GM23338 (cell line): ENCODE measurements around the gene LEPR. TPM values are rescaled to one million over a fixed set of nuclear protein-coding genes. Genes with fewer than 3 reads are reported as not detected.

ENCODE experiments used
- ATAC-seq: fragments of 200-7000 bp; cut with Tn5 transposase; 3 replicates; pipeline ENCODE4 v1.9.1; 2020
- DNase-seq: peaks from one replicate; pipeline ENCODE4 v3.0.0-alpha.2; 2015; ENCODE audit warnings: low spot score
- H2AFZ ChIP-seq: fragments of 200-600 bp; sonication (generic); 2 replicates; pipeline ENCODE4 v1.8.0; 2016; ENCODE audit warnings: antibody characterized with exemption, mild to moderate bottlenecking, moderate library complexity
- H3F3A ChIP-seq: fragments of 200-600 bp; sonication (generic); replicated peaks from 2 replicates; pipeline ENCODE4 v1.8.0; 2017; ENCODE audit warnings: antibody characterized with exemption, mixed run types, low read depth
- H3K27ac ChIP-seq: fragments of 200-600 bp; sonication (generic); 2 replicates; pipeline ENCODE4 v1.6.1; 2016; ENCODE audit warnings: low read depth
- H3K27me3 ChIP-seq: fragments of 200-600 bp; sonication (generic); 2 replicates; pipeline ENCODE4 v1.8.0; 2016; ENCODE audit warnings: mild to moderate bottlenecking, mixed run types, moderate library complexity; ENCODE audit not compliant: insufficient read depth
- H3K36me3 ChIP-seq: fragments of 200-600 bp; sonication (generic); 2 replicates; pipeline ENCODE4 v1.8.0; 2016; ENCODE audit warnings: mild to moderate bottlenecking; ENCODE audit not compliant: insufficient read depth
- H3K4me1 ChIP-seq: fragments of 200-600 bp; sonication (generic); 2 replicates; pipeline ENCODE4 v1.8.0; 2016; ENCODE audit warnings: mild to moderate bottlenecking, moderate library complexity; ENCODE audit not compliant: insufficient read depth
- H3K4me2 ChIP-seq: fragments of 200-600 bp; sonication (generic); 2 replicates; pipeline ENCODE4 v1.7.1; 2017; ENCODE audit warnings: mixed run types
- H3K4me3 ChIP-seq: fragments of 200-600 bp; sonication (generic); 2 replicates; pipeline ENCODE4 v1.6.1; 2016; ENCODE audit warnings: mixed run types
- H3K79me2 ChIP-seq: fragments of 200-600 bp; sonication (generic); replicated peaks from 2 replicates; pipeline ENCODE4 v1.8.0; 2017; ENCODE audit warnings: mild to moderate bottlenecking; ENCODE audit not compliant: insufficient read depth
- H3K9me2 ChIP-seq: fragments of 200-600 bp; sonication (generic); 2 replicates; pipeline ENCODE4 v1.8.0; 2017; ENCODE audit not compliant: insufficient read depth
- H4K20me1 ChIP-seq: fragments of 200-600 bp; sonication (generic); replicated peaks from 2 replicates; pipeline ENCODE4 v1.8.0; 2017; ENCODE audit warnings: mild to moderate bottlenecking; ENCODE audit not compliant: insufficient read depth
- H3K27ac Mint-ChIP-seq: 2 replicates; pipeline ENCODE4 v1.8.0; 2020; ENCODE audit warnings: inconsistent platforms, mild to moderate bottlenecking, moderate library complexity, mixed read lengths
- H3K27me3 Mint-ChIP-seq: 3 replicates; pipeline ENCODE4 v1.8.0; 2022; ENCODE audit warnings: low read depth, mild to moderate bottlenecking, moderate library complexity, mixed read lengths, inconsistent platforms; ENCODE audit not compliant: insufficient read depth, poor library complexity
- H3K36me3 Mint-ChIP-seq: 3 replicates; pipeline ENCODE4 v1.8.0; 2021; ENCODE audit warnings: low read depth, mild to moderate bottlenecking, inconsistent platforms, moderate library complexity, mixed read lengths
- H3K4me1 Mint-ChIP-seq: 3 replicates; pipeline ENCODE4 v1.8.0; 2020; ENCODE audit warnings: mild to moderate bottlenecking, inconsistent platforms, mixed read lengths
- H3K4me3 Mint-ChIP-seq: 3 replicates; pipeline ENCODE4 v1.8.0; 2021; ENCODE audit warnings: moderate library complexity, mild to moderate bottlenecking, inconsistent platforms, mixed read lengths
- H3K9me3 Mint-ChIP-seq: 3 replicates; pipeline ENCODE4 v1.8.0; 2020; ENCODE audit warnings: moderate library complexity, mild to moderate bottlenecking, inconsistent platforms, mixed read lengths
- CREB1 ChIP-seq: fragments of 250-450 bp; sonication (Bioruptor Pico); IDR thresholded peaks from 2 replicates; pipeline ENCODE4 v1.5.0; 2020; ENCODE audit warnings: low read depth, mild to moderate bottlenecking, moderate library complexity
- CTCF ChIP-seq, 2 experiments: fragments of 200-600 bp in 1 of 2; sonication (generic) in 1 of 2; conservative IDR thresholded peaks; 2 replicates each; pipeline versions ENCODE4 v1.5.1 to v1.6.1; 2016 to 2017; ENCODE audit warnings: antibody characterized with exemption in 2 of 2, low read depth in 2 of 2, mild to moderate bottlenecking in 2 of 2, moderate library complexity in 1 of 2
- EZH2 ChIP-seq: fragments of 200-600 bp; sonication (generic); IDR thresholded peaks from one replicate; pipeline ENCODE4 v1.8.0; 2017; ENCODE audit warnings: antibody characterized with exemption, mild to moderate bottlenecking, low read depth; ENCODE audit not compliant: unreplicated experiment
- EZH2phosphoT487 ChIP-seq: fragments of 200-600 bp; sonication (generic); IDR thresholded peaks from one replicate; pipeline ENCODE4 v1.8.1; 2018; ENCODE audit warnings: antibody characterized with exemption; ENCODE audit not compliant: unreplicated experiment
- JUNB ChIP-seq: IDR thresholded peaks from one replicate; pipeline ENCODE4 v1.6.1; 2016; ENCODE audit warnings: antibody characterized with exemption; ENCODE audit not compliant: unreplicated experiment
- NANOG ChIP-seq: IDR thresholded peaks from 2 replicates; pipeline ENCODE4 v1.6.1; 2016; ENCODE audit warnings: antibody characterized with exemption, borderline replicate concordance
- POLR2AphosphoS5 ChIP-seq: IDR thresholded peaks from 2 replicates; pipeline ENCODE4 v1.6.1; 2016; ENCODE audit warnings: antibody characterized with exemption, low read depth
- STAT1 ChIP-seq: IDR thresholded peaks from one replicate; pipeline ENCODE4 v1.6.1; 2016; ENCODE audit warnings: antibody characterized with exemption; ENCODE audit not compliant: unreplicated experiment
- ZNF462 ChIP-seq: fragments of 250-450 bp; sonication (Bioruptor Pico); IDR thresholded peaks from 2 replicates; pipeline ENCODE4 v1.5.0; 2020; ENCODE audit warnings: mild to moderate bottlenecking, moderate library complexity
- polyA plus RNA-seq: library from polyadenylated mRNA; unstranded; fragments of >200 nt; fragmentation: Nextera tagmentation; extraction: Ambion mirVana; gene quantifications from 2 replicates; pipeline ENCODE4 v1.2.1, GENCODE V29; 2016
- total RNA-seq: library from RNA; depleted of rRNA; stranded (reverse); fragments of >200 nt; shearing (Covaris generic); gene quantifications from 2 replicates; pipeline ENCODE4 v1.2.3, GENCODE V29; 2014

Gene LEPR
- total and polyA plus RNA-seq, 2 experiments from 2014 or later = 2.1 to 4.7 TPM

GRCh38 chr1:65441464-65441863, 21.0 kb downstream of the LEPR start (continued):
- no peak for TF ChIP-seq ZNF462
- no peak for TF ChIP-seq POLR2AphosphoS5
- no peak for TF ChIP-seq EZH2
- no peak for TF ChIP-seq STAT1

- DNase-seq (no peak), ATAC-seq (no peak)
- H3K36me3 Mint-ChIP-seq = peaks cover 17% of the 10 kb centered on the region; the same call in 2 of the 3 replicates
- Histone ChIP-seq H3K27me3 (no peaks in the 10 kb centered on the region), H4K20me1 (no peaks in the 10 kb centered on the region), H3K9me2 (no peaks in the 10 kb centered on the region), H3K27ac (no peak overlapping the region), H3K4me1 (peaks cover 24% of the 10 kb centered on the region), H3K4me2 (no peak overlapping the region), H3K36me3 (no peaks in the 10 kb centered on the region), H3K4me3 (no peak overlapping the region), H2AFZ (no peak overlapping the region), H3K79me2 (no peaks in the 10 kb centered on the region), H3F3A (no peaks in the 10 kb centered on the region)
- H3K9me3 Mint-ChIP-seq = peaks cover 19% of the 10 kb centered on the region
- H3K4me3 Mint-ChIP-seq = no peak overlapping the region
- H3K27me3 Mint-ChIP-seq = peaks cover under 1% of the 10 kb centered on the region
- H3K27ac Mint-ChIP-seq = no peak overlapping the region
- H3K4me1 Mint-ChIP-seq = peaks cover 35% of the 10 kb centered on the region
- TF ChIP-seq CREB1 (no peak), EZH2phosphoT487 (no peak), POLR2AphosphoS5 (no peak), JUNB (no peak), STAT1 (no peak), ZNF462 (no peak), CTCF (conservative IDR thresholded peaks at IDR 0.05; ENCODE audit: low read depth in 2 of 2) (no peak), NANOG (no peak)
Observed at GRCh38 chr1:65442442-65442841, 22.0 kb downstream of the LEPR start.
